GM21529 (cell line): ENCODE results near the gene EIF1.
A peak's percentile ranks its signal among the peaks of the same experiment; 100 is the strongest.
"Not testable (repeated sequence)": the region's sequence is repeated elsewhere in the genome, so short reads cannot be mapped to it uniquely, and the experiment has no call there.

ENCODE experiments used
- ATAC-seq: cut with Tn5 transposase; IDR thresholded peaks from one replicate; pipeline ENCODE4 v1.9.1; 2021; ENCODE audit not compliant: unreplicated experiment

Gene EIF1

DNA sequence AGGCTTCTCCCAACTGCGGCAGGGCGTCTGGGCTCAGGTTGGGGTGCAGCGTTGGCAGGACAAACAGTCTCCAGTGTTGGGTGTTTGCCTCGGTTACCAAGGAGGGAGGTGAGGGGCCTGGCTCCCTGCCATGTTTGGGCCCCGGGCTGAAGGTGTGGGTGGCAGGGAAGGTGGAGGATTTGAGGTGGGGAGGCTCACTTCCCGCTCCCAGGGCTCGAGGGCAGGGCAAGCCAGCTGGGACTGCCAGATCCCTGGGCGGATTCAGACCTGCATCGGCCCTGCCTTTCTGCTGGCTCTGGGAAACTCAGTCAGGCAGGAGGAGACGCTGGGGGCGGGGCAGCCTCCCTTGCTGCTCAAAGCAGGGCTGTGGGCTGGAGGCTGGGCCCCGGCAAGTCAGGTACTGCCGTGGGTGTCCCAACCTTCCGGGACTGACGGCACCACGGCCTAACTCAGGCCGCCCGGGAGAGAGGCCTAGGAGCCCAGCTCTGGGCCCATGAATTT, 33.0 kb upstream of the EIF1 start:
- ATAC-seq, result no peak

DNA sequence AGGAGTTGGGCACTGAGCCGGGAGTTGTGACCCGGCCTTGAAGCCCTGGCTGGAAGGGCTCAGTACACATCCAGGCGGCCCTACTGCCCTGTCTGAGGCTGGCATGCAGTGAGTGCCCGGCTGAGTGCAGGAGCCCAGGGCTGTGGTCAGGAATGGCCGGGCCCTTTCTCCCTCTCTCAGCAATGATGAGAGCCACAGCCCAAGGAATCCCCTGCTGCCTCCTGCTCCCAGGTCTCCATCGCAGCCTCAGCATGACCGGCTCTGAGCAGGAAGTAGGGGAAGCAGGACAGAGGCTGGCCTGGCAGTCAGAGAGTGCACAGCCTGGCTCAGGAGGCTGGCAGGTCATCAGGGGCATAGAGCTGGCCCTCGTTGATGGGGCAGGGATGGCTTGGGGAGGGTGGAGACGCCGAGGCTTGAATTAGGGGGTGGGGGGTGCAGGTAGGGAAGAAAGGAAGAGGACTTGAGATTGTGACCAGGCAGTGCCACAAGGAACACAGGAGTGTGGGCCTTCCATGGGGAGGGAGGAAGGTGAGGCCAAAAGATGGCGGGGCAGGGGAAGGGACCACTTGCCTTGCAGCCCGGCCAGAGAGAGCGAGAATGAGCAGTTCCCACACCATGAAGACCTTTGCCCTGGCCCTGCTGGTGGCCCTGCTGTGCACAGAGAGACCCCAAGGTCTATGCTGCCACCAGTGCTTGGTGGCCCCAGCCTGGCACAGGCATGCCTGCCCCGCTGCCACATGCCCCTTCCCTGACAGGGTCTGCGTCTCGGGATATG, 32.2 kb upstream of the EIF1 start:
- ATAC-seq, result no peak

DNA sequence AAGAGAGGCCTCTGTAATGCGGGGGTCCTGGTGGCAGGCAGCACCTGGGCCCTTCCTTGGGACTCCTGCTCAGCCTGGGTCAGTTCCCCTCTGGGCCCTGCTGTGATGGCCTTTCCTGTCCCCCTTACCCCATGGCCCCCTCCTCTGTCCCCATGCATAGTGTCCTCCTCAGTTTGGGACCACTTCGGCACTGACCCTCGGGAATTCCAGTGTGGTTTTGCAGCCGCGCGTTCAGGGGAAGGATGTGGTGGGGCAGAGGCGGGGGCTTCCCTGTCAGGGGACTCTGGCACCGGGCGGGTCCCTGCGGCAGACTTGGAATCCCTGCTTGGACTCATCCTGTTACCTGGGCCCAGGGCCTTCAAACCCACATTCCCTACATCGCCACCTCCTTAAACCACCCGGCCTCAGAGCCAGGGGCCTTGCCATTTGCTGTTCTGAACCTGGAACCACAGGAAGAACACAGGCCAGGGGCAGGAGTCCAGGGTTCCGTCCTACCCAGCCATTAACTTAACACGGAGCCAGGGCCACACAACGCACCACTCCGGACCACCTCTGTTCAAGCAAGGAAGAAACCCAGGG, 31.4 kb upstream of the EIF1 start:
- no peak for ATAC-seq

DNA sequence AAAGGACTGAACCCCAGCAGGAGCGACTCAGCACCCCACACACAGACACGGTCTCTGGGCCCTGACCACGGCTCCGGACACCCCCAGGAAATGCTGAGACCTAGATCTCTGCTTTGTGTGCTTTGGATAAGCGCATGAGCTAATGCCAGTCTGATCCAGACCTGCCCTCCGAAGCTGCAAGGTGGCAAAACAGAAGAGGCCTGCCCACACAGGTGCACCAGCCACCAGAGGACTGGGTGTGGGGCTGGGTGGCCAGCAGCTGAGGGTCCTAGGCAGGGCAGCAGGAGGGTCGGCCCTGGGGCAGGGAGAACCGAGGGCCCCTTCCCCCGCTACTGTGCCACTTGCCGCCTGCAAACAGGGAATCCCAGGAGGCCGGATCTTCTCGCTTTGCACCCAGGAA, 30.7 kb upstream of the EIF1 start:
- no peak for ATAC-seq

- ATAC-seq, result no peak
These were observed 29.8 kb upstream of the EIF1 start for GRCh38 chr17:41658846-41659245.

GRCh38 chr17:41659427-41660212, 29.1 kb upstream of the EIF1 start:
- no peak for ATAC-seq

- ATAC-seq, result no peak
These were observed 28.4 kb upstream of the EIF1 start for GRCh38 chr17:41660221-41660711.

- no peak for ATAC-seq
These were observed 25.1 kb upstream of the EIF1 start for GRCh38 chr17:41663451-41664171.

DNA sequence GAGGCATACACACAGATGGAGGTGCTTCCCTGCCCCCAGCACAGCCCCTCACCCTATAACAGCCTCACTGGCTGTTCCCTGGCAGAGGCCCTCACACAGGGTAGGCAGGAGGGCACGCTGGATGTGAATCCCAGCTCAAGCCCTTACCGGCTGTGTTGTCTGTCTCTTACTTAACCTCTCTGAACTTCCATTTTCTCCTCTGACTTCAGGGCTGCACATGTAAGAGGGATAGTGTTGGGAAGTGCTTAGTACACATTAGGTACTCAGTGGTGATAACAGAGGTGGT, 24.6 kb upstream of the EIF1 start:
- no peak for ATAC-seq

- no peak for ATAC-seq
These were observed 23.8 kb upstream of the EIF1 start for GRCh38 chr17:41664587-41665565.

DNA sequence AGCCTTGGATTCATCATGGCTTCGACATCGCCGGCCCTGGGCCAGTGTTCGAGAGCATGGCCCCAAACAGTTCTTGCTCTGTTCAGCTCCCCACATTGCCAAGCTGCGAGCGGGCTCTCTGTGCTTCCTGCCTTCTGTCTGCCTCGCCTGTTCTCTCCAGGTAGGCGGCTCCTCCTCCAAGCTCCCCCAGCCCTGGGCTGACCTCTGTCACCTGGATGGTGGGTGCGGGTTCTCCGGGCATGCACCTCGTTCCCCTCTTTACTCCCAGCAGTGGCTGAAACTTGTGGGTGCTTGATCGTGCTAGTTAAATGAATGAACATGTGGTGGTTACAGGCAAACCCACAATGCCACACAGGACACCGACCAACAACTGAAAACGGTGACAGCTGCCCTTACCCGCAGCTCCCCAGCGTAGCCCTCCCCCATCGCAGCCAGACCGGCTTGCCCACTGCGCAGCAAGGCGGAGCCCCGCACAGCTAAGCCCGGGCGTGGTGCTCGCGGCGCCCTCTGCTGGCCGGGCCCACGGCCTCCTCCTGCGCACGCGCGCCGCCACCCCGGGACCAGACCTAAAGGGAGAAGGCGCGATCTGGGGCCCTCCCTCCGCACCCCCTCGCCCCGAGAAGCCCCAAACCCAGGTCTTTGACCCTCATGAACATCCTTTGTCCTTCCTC, 23.0 kb upstream of the EIF1 start:
- ATAC-seq, result peak; percentile 54

DNA sequence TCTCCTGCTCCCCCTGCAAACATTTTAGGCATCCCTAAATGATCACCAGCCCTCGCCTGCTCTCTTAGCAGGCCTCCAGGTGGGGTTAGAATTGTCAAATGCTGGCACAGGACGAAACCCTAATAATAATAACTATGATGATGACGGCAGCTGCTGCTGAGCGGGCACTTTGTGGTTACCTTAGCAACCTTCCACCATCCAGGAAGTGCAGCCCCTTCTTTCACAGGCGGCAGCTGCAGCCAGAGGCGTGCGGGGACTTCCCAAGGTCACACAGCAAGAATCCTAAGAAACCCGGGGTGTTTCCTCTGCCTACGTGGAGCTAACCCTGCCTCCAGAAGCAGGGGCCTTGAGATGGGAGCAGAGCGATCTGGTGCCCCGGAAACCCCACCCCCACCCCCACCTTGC, 22.4 kb upstream of the EIF1 start:
- ATAC-seq, result peak; percentile 41

- ATAC-seq, result peak; percentile 49
These were observed 21.9 kb upstream of the EIF1 start for GRCh38 chr17:41666708-41667279.

DNA sequence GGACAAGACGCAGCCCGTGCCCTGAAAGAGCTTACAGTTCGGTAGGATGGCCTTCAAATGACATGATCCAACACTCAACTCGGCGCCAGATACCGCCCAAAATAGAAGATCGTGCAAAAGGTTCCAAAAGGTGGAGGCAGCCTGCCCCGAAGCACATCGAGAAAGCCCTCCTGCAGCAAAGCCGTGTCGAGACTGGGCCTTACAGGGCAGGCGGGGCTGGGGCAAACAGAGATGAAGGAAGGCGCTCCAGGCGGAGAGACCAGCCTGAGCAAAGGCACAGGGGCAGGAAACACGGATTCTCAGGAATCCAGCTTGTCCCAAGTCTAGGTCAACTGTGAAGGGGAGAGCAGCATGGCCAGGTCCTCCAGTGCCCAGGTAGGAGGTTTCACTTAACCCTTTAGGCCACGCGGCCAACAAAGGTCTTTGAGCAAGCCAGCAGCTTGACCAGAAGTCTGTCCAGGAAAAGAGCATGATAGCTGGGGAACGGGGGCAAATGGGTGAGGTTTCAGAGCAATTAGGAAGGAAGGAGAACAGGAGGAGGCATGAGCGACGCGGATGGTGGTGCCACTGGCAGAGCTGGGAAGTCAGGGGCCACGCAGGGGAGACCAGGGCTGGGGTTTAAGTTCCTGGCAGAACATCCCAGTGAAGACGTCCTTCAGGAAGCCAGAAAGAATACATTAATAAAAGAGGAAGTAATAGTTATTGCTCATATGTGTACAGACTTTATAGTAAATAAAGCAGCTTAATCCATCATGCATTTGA, 21.2 kb upstream of the EIF1 start:
- ATAC-seq, result no peak

DNA sequence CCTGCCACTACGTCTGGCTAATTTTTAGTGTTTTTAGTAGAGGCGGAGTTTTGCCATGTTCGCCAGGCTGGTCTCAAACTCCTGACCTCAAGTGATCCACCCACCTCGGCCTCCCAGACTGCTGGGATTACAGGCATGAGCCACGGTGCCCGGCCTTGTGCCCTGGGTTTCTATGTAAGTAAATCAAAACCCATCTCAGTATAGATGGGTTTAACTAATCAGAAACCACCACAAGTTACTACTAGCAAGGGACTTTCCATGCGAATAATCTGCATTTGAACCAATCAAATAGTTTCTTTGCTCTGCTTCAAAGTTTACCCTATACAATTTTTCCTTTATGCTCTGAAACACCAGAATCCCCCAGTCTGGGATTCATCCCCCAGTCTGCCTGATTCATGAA, 16.5 kb upstream of the EIF1 start:
- no peak for ATAC-seq

- ATAC-seq, result not testable (repeated sequence)
These were observed 13.3 kb upstream of the EIF1 start for GRCh38 chr17:41675157-41676057.

- no peak for ATAC-seq
These were observed 12.6 kb upstream of the EIF1 start for GRCh38 chr17:41676058-41676419.
